SK-N-SH (cell line): ENCODE results near the gene FZD4. TPM values are rescaled to one million over a fixed set of nuclear protein-coding genes. Genes with fewer than 3 reads are reported as not detected.

ENCODE experiments used
- CTCF ChIA-PET: fragments of 300-600, 350-600 bp; formaldehyde crosslinking; extraction: SDS; loops from one replicate; lab custom pipeline; 2021; lab: Yijun Ruan, JAX
- POLR2A ChIA-PET: fragments of 350-600 bp; sonication (Branson Sonifier 250); formaldehyde crosslinking; extraction: SDS; loops from one replicate; lab custom pipeline; 2020; ENCODE audit warnings: antibody characterized with exemption, inconsistent platforms; lab: Yijun Ruan, JAX
- DNase-seq: peaks from one replicate; pipeline ENCODE4 v3.0.0; 2012
- H2AFZ ChIP-seq: fragments of 200-600 bp; sonication (generic); 2 replicates; pipeline ENCODE4 v1.8.1; 2016; ENCODE audit warnings: antibody characterized with exemption, mild to moderate bottlenecking, low read depth
- H3F3A ChIP-seq: fragments of 200-600 bp; sonication (generic); replicated peaks from 2 replicates; pipeline ENCODE3; 2016; ENCODE audit warnings: antibody characterized with exemption, mild to moderate bottlenecking; ENCODE audit not compliant: insufficient read depth
- H3K27ac ChIP-seq, 2 experiments: fragments of 200-500 bp in 1 of 2; fragments of 200-600 bp in 1 of 2; sonication (Bioruptor generic) in 1 of 2; sonication (generic), shearing (Covaris generic) in 1 of 2; 2 replicates each; pipeline versions ENCODE4 v1.5.1 to v1.6.1; 2014 to 2016; ENCODE audit warnings: low read depth in 2 of 2, inconsistent platforms in 1 of 2, low read length in 1 of 2, mild to moderate bottlenecking in 1 of 2, mixed read lengths in 1 of 2
- H3K27me3 ChIP-seq: fragments of 200-600 bp; sonication (generic), shearing (Covaris generic); 2 replicates; pipeline ENCODE4 v1.6.1; 2016; ENCODE audit warnings: mixed run types; ENCODE audit not compliant: insufficient read depth
- H3K36me3 ChIP-seq, 2 experiments: fragments of 200-500 bp in 1 of 2; fragments of 200-600 bp in 1 of 2; sonication (Bioruptor generic) in 1 of 2; sonication (generic) in 1 of 2; replicated peaks in 1 of 2; 2 replicates each; pipeline versions ENCODE3 to v1.5.1; 2014 to 2016; ENCODE audit warnings: low read length in 1 of 2, mild to moderate bottlenecking in 1 of 2; ENCODE audit not compliant: insufficient read depth in 2 of 2, control insufficient read depth in 1 of 2
- H3K4me1 ChIP-seq, 2 experiments: fragments of 200-500 bp in 1 of 2; fragments of 200-600 bp in 1 of 2; sonication (Bioruptor generic) in 1 of 2; sonication (generic), shearing (Covaris generic) in 1 of 2; 2 replicates each; pipeline versions ENCODE4 v1.5.1 to v1.6.1; 2014 to 2016; ENCODE audit warnings: low read depth in 1 of 2, low read length in 1 of 2, mixed run types in 1 of 2; ENCODE audit not compliant: insufficient read depth in 2 of 2, control insufficient read depth in 1 of 2
- H3K4me2 ChIP-seq: fragments of 200-600 bp; sonication (generic), shearing (Covaris generic); 2 replicates; pipeline ENCODE4 v1.6.1; 2017; ENCODE audit warnings: mixed run types
- H3K4me3 ChIP-seq, 2 experiments: fragments of 200-500 bp in 1 of 2; fragments of 200-600 bp in 1 of 2; sonication (Bioruptor generic) in 1 of 2; sonication (generic), shearing (Covaris generic) in 1 of 2; 2 replicates each; pipeline versions ENCODE4 v1.5.1 to v1.8.1; 2014 to 2016; ENCODE audit warnings: low read depth in 2 of 2, inconsistent platforms in 1 of 2, low read length in 1 of 2, mild to moderate bottlenecking in 1 of 2, mixed read lengths in 1 of 2, moderate library complexity in 1 of 2
- H3K79me2 ChIP-seq: fragments of 200-600 bp; sonication (generic); 2 replicates; pipeline ENCODE4 v1.8.1; 2017; ENCODE audit warnings: mild to moderate bottlenecking; ENCODE audit not compliant: insufficient read depth
- H3K9ac ChIP-seq: fragments of 200-600 bp; sonication (generic); 2 replicates; pipeline ENCODE4 v1.6.1; 2017; ENCODE audit warnings: mixed run types
- H3K9me2 ChIP-seq: fragments of 200-600 bp; sonication (generic); 2 replicates; pipeline ENCODE4 v1.6.1; 2017; ENCODE audit warnings: mixed run types
- H3K9me3 ChIP-seq: fragments of 200-600 bp; sonication (generic); 2 replicates; pipeline ENCODE4 v1.6.1; 2017; ENCODE audit warnings: mixed run types, mild to moderate bottlenecking, moderate library complexity
- H4K20me1 ChIP-seq: fragments of 200-600 bp; sonication (generic); 2 replicates; pipeline ENCODE4 v1.6.1; 2017; ENCODE audit warnings: mild to moderate bottlenecking, mixed run types; ENCODE audit not compliant: insufficient read depth
- EZH2phosphoT487 ChIP-seq: fragments of 200-600 bp; sonication (generic); IDR thresholded peaks from 2 replicates; pipeline ENCODE4 v1.6.1; 2017; ENCODE audit warnings: low read depth, mixed run types, mild to moderate bottlenecking, antibody characterized with exemption, moderate library complexity, borderline replicate concordance
- FOXM1 ChIP-seq: IDR thresholded peaks from 2 replicates; pipeline ENCODE4 v1.4.0; 2012; ENCODE audit warnings: low read depth, mild to moderate bottlenecking
- GATA2 ChIP-seq: sonication (generic); formaldehyde crosslinking; IDR thresholded peaks from 2 replicates; pipeline ENCODE4 v1.5.0; 2020; ENCODE audit warnings: mild to moderate bottlenecking, missing genetic modification reagents
- JUND ChIP-seq: IDR thresholded peaks from 2 replicates; pipeline ENCODE4 v1.4.0; 2012
- MEF2A ChIP-seq: IDR thresholded peaks from 2 replicates; pipeline ENCODE4 v1.4.0; 2012; ENCODE audit warnings: low read depth, borderline replicate concordance
- MXI1 ChIP-seq: IDR thresholded peaks from 2 replicates; pipeline ENCODE4 v1.6.1; 2012; ENCODE audit warnings: mild to moderate bottlenecking, low read depth, low read length, improper control_type of control experiment
- NFIC ChIP-seq: IDR thresholded peaks from 2 replicates; pipeline ENCODE4 v1.4.0; 2012; ENCODE audit warnings: borderline replicate concordance
- NRF1 ChIP-seq: IDR thresholded peaks from 2 replicates; pipeline ENCODE4 v1.6.1; 2012; ENCODE audit warnings: low read depth, mild to moderate bottlenecking, low read length
- POLR2AphosphoS5 ChIP-seq: IDR thresholded peaks from 2 replicates; pipeline ENCODE4 v1.6.1; 2012; ENCODE audit warnings: low read depth, low read length
- RAD21 ChIP-seq: IDR thresholded peaks from 2 replicates; pipeline ENCODE4 v1.6.1; 2012; ENCODE audit warnings: mild to moderate bottlenecking, low read length
- RXRA ChIP-seq: IDR thresholded peaks from 2 replicates; pipeline ENCODE4 v1.4.0; 2012; ENCODE audit warnings: low read depth, mild to moderate bottlenecking, borderline replicate concordance
- SIN3A ChIP-seq: IDR thresholded peaks from 2 replicates; pipeline ENCODE4 v1.6.1; 2012; ENCODE audit warnings: low read depth, mild to moderate bottlenecking, low read length, moderate library complexity, borderline replicate concordance
- TCF12 ChIP-seq: IDR thresholded peaks from 2 replicates; pipeline ENCODE4 v1.4.0; 2012
- TEAD4 ChIP-seq: IDR thresholded peaks from 2 replicates; pipeline ENCODE4 v1.4.0; 2012; ENCODE audit warnings: mild to moderate bottlenecking, borderline replicate concordance; ENCODE audit not compliant: insufficient read depth
- WGBS: methylation state at CpG from one replicate; pipeline ENCODE4 v1.1.6; 2017; ENCODE audit warnings: low lambda C conversion rate; 5-methylcytosine and 5-hydroxymethylcytosine counted together
- polyA plus RNA-seq, 3 experiments: library from polyadenylated mRNA; depleted of rRNA; stranded (reverse); fragments of >200 nt; gene quantifications; 2 replicates each; pipeline ENCODE4 v1.2.3, GENCODE V29; 2012
- TF ChIP-seq, protein P1 (sequence below): IDR thresholded peaks from 2 replicates; pipeline ENCODE4 v1.4.0; 2012; ENCODE audit warnings: low read depth, borderline replicate concordance
- TF ChIP-seq, protein P2 (sequence below): IDR thresholded peaks from 2 replicates; pipeline ENCODE4; 2012
- TF ChIP-seq, protein P3 (sequence below): IDR thresholded peaks from 2 replicates; pipeline ENCODE4 v1.6.1; 2012; ENCODE audit warnings: mild to moderate bottlenecking, low read depth, low read length, moderate library complexity
- TF ChIP-seq, protein P4 (sequence below): fragments of 150-350 bp; IDR thresholded peaks from 2 replicates; pipeline ENCODE4 v1.6.1; 2017; ENCODE audit warnings: antibody characterized with exemption, low read length, low read depth, borderline replicate concordance
- TF ChIP-seq, protein P5 (sequence below): IDR thresholded peaks from 2 replicates; pipeline ENCODE4 v1.4.0; 2012; ENCODE audit warnings: low read depth, borderline replicate concordance

The FZD4 gene
- polyA plus RNA-seq, 1 of the 3 experiments (the other 2 are of a cell fraction): 0.72 TPM

DNA sequence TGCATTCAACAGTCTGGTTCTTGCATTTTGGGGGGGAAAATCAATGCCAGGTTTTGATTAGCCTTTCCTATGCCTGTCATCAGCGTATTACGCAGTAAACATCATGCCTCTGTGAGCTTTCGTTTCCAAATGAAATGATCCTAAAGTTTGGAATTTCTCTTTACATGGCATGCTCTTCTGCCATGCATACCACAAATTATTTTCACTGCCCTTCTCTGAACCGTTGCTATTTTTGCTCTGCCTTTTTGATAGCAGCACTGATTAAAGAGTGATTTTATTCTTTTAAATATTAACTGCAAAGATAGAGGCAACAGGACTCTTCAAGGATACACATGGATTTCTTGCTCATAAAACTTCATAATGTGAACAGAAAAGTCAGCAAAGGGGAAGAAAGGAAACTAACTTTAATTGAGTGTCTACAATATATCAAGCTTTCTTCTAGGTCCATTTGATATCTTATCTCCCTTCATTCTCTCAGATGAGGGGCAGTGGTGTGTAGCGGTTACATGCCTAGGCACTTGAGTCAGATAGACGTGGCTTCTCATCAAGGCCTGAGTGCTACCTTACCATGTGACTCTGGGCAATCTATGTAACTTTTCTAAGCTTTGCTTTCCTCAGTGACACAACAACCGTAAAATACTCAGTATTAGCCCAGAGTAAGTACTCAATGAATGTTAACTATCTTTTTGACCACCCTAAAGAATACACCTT lies 25.0 kb upstream of the FZD4 start:
- TF ChIP-seq TEAD4 (no peak), GATA2 (CRISPR knock-in tag) (no peak), EZH2phosphoT487 (no peak), TCF12 (no peak), POLR2AphosphoS5 (no peak), SIN3A (no peak), MEF2A (no peak), MXI1 (no peak), RAD21 (no peak), RXRA (no peak), NRF1 (no peak), JUND (no peak), NFIC (no peak), FOXM1 (no peak)
- TF ChIP-seq, protein P1, sequence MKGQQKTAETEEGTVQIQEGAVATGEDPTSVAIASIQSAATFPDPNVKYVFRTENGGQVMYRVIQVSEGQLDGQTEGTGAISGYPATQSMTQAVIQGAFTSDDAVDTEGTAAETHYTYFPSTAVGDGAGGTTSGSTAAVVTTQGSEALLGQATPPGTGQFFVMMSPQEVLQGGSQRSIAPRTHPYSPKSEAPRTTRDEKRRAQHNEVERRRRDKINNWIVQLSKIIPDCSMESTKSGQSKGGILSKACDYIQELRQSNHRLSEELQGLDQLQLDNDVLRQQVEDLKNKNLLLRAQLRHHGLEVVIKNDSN: no peak
- TF ChIP-seq, protein P2, sequence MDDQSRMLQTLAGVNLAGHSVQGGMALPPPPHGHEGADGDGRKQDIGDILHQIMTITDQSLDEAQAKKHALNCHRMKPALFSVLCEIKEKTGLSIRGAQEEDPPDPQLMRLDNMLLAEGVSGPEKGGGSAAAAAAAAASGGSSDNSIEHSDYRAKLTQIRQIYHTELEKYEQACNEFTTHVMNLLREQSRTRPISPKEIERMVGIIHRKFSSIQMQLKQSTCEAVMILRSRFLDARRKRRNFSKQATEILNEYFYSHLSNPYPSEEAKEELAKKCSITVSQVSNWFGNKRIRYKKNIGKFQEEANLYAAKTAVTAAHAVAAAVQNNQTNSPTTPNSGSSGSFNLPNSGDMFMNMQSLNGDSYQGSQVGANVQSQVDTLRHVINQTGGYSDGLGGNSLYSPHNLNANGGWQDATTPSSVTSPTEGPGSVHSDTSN: no peak
- TF ChIP-seq, protein P3, sequence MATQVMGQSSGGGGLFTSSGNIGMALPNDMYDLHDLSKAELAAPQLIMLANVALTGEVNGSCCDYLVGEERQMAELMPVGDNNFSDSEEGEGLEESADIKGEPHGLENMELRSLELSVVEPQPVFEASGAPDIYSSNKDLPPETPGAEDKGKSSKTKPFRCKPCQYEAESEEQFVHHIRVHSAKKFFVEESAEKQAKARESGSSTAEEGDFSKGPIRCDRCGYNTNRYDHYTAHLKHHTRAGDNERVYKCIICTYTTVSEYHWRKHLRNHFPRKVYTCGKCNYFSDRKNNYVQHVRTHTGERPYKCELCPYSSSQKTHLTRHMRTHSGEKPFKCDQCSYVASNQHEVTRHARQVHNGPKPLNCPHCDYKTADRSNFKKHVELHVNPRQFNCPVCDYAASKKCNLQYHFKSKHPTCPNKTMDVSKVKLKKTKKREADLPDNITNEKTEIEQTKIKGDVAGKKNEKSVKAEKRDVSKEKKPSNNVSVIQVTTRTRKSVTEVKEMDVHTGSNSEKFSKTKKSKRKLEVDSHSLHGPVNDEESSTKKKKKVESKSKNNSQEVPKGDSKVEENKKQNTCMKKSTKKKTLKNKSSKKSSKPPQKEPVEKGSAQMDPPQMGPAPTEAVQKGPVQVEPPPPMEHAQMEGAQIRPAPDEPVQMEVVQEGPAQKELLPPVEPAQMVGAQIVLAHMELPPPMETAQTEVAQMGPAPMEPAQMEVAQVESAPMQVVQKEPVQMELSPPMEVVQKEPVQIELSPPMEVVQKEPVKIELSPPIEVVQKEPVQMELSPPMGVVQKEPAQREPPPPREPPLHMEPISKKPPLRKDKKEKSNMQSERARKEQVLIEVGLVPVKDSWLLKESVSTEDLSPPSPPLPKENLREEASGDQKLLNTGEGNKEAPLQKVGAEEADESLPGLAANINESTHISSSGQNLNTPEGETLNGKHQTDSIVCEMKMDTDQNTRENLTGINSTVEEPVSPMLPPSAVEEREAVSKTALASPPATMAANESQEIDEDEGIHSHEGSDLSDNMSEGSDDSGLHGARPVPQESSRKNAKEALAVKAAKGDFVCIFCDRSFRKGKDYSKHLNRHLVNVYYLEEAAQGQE: no peak
- TF ChIP-seq, protein P4, sequence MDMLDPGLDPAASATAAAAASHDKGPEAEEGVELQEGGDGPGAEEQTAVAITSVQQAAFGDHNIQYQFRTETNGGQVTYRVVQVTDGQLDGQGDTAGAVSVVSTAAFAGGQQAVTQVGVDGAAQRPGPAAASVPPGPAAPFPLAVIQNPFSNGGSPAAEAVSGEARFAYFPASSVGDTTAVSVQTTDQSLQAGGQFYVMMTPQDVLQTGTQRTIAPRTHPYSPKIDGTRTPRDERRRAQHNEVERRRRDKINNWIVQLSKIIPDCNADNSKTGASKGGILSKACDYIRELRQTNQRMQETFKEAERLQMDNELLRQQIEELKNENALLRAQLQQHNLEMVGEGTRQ: no peak
- TF ChIP-seq, protein P5, sequence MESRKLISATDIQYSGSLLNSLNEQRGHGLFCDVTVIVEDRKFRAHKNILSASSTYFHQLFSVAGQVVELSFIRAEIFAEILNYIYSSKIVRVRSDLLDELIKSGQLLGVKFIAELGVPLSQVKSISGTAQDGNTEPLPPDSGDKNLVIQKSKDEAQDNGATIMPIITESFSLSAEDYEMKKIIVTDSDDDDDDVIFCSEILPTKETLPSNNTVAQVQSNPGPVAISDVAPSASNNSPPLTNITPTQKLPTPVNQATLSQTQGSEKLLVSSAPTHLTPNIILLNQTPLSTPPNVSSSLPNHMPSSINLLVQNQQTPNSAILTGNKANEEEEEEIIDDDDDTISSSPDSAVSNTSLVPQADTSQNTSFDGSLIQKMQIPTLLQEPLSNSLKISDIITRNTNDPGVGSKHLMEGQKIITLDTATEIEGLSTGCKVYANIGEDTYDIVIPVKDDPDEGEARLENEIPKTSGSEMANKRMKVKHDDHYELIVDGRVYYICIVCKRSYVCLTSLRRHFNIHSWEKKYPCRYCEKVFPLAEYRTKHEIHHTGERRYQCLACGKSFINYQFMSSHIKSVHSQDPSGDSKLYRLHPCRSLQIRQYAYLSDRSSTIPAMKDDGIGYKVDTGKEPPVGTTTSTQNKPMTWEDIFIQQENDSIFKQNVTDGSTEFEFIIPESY: no peak
- TF ChIP-seq, all 33 proteins: peak for 0
- Histone ChIP-seq H3K9me3 (no peaks in the 10 kb centered on the region), H3K36me3 (no peaks in the 10 kb centered on the region), H3K79me2 (no peaks in the 10 kb centered on the region), H2AFZ (no peak overlapping the region), H3F3A (no peaks in the 10 kb centered on the region), H3K4me1 (peaks cover 0 to 11% of the 10 kb centered on the region in 2 experiments; a peak in 1 of 4 replicates), H4K20me1 (no peaks in the 10 kb centered on the region), H3K9me2 (no peaks in the 10 kb centered on the region), H3K9ac (no peak overlapping the region), H3K4me2 (no peak overlapping the region), H3K4me3 (no peak overlapping the region), H3K27ac (no peak overlapping the region; a peak in 1 of 4 replicates), H3K27me3 (no peaks in the 10 kb centered on the region)
- POLR2A ChIA-PET: no interaction called here
- WGBS: 73% methylated on average over 7 of the region's 7 CpGs
- CTCF ChIA-PET: interaction anchor here (0.7 to 1.6 kb wide), 6 partner anchors 10 to 441 kb away, joined by 3 to 7 read pairs (median 3); no protein-coding TSS in a partner anchor
- no peak for DNase-seq
